DOHH2 (cell line): ENCODE data around the gene DSG2.

Source experiments
- H3F3A ChIP-seq: fragments of 200-600 bp; sonication (generic), shearing (Covaris generic); 2 replicates; pipeline ENCODE4 v1.6.0; 2016; ENCODE audit warnings: antibody characterized with exemption, mild to moderate bottlenecking; ENCODE audit not compliant: control insufficient read depth, insufficient read depth
- H3K27ac ChIP-seq: fragments of 200-600 bp; sonication (generic); 2 replicates; pipeline ENCODE4 v1.5.1; 2014; ENCODE audit warnings: low read depth, mild to moderate bottlenecking, low read length, moderate library complexity
- H3K27me3 ChIP-seq: fragments of 200-600 bp; sonication (generic); 2 replicates; pipeline ENCODE4 v1.6.1; 2014; ENCODE audit warnings: mild to moderate bottlenecking, low read length, mixed read lengths; ENCODE audit not compliant: control insufficient read depth
- H3K36me3 ChIP-seq: fragments of 200-600 bp; sonication (generic); 2 replicates; pipeline ENCODE4 v1.6.1; 2014; ENCODE audit warnings: mild to moderate bottlenecking, low read length, moderate library complexity, mixed read lengths; ENCODE audit not compliant: control insufficient read depth
- H3K4me1 ChIP-seq: fragments of 200-600 bp; sonication (generic); 2 replicates; pipeline ENCODE4 v1.6.1; 2014; ENCODE audit warnings: mild to moderate bottlenecking, low read length, mixed read lengths; ENCODE audit not compliant: control insufficient read depth
- H3K4me2 ChIP-seq: fragments of 200-600 bp; sonication (generic); 2 replicates; pipeline ENCODE4 v1.6.0; 2014; ENCODE audit warnings: mild to moderate bottlenecking, low read length, moderate library complexity
- H3K4me3 ChIP-seq: fragments of 200-600 bp; sonication (generic); 2 replicates; pipeline ENCODE4 v1.5.1; 2014; ENCODE audit warnings: mild to moderate bottlenecking, low read length, mixed read lengths
- H3K79me2 ChIP-seq: fragments of 200-600 bp; sonication (generic); 2 replicates; pipeline ENCODE4 v1.6.1; 2014; ENCODE audit warnings: mild to moderate bottlenecking, low read length, mixed read lengths; ENCODE audit not compliant: control insufficient read depth
- H3K9me2 ChIP-seq: fragments of 200-600 bp; sonication (generic); replicated peaks from 2 replicates; pipeline ENCODE4 v1.6.1; 2014; ENCODE audit warnings: mild to moderate bottlenecking, low read length, mixed read lengths; ENCODE audit not compliant: control insufficient read depth
- H3K9me3 ChIP-seq: fragments of 200-600 bp; sonication (generic); 2 replicates; pipeline ENCODE4 v1.6.1; 2014; ENCODE audit warnings: antibody characterized with exemption, low read length, mixed read lengths; ENCODE audit not compliant: control insufficient read depth, insufficient read depth
- H4K20me1 ChIP-seq: fragments of 200-600 bp; sonication (generic); 2 replicates; pipeline ENCODE4 v1.6.0; 2014; ENCODE audit warnings: low read depth, mild to moderate bottlenecking, antibody characterized with exemption, low read length, moderate library complexity; ENCODE audit not compliant: control insufficient read depth, insufficient read depth
- CTCF ChIP-seq: fragments of 200-600 bp; sonication (generic); IDR thresholded peaks from one replicate; pipeline ENCODE4 v1.5.1; 2014; ENCODE audit warnings: antibody characterized with exemption, mild to moderate bottlenecking, low read depth, low read length; ENCODE audit not compliant: poor library complexity, severe bottlenecking
- EZH2phosphoT487 ChIP-seq: fragments of 200-600 bp; sonication (generic); IDR thresholded peaks from 2 replicates; pipeline ENCODE4 v1.6.1; 2017; ENCODE audit warnings: borderline replicate concordance, mild to moderate bottlenecking, antibody characterized with exemption, low read length, moderate library complexity, mixed read lengths

The DSG2 gene

DNA sequence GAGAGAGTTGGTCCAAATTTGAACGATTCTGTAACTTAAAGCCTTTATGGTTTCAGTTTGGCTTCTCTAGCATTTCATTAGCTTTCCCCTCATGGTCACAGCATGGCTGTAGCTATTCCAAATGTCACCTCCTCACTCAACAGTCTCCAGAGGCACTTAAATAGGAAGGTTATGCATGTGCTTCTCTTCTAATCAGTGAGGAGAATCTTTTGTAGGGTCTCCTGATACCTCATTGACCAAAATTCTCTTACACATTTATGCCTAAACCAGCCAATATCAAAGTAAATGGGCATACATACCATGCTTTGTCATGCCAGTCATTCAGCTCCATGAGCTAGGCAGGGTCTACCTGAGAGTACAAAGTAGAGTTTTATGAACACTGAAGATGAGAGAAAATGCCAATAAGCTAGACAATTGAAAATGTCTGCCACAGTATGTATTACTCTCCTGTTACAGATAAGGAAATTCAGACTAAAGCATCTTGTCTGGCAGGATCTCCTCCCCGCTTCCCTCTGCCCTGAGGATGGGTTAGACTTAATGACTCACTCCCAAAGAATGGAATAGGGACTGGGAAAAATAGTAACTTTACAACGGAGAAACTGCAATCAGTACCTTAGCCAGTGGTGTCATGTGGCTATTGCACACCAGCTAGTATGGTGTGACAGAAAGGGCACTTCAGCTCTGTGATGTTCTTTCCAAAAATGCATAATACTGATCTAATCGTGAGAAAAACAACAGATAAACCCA lies 15.4 kb downstream of the DSG2 start:
- Histone ChIP-seq H3K27ac (no peak overlapping the region), H3F3A (no peaks in the 10 kb centered on the region), H3K36me3 (no peaks in the 10 kb centered on the region), H3K79me2 (no peaks in the 10 kb centered on the region), H3K4me3 (no peak overlapping the region), H3K4me1 (no peaks in the 10 kb centered on the region), H3K27me3 (no peaks in the 10 kb centered on the region), H3K9me2 (no peaks in the 10 kb centered on the region), H4K20me1 (no peaks in the 10 kb centered on the region), H3K4me2 (no peak overlapping the region), H3K9me3 (no peaks in the 10 kb centered on the region)
- no peak for TF ChIP-seq CTCF
- TF ChIP-seq EZH2phosphoT487: no peak

DNA sequence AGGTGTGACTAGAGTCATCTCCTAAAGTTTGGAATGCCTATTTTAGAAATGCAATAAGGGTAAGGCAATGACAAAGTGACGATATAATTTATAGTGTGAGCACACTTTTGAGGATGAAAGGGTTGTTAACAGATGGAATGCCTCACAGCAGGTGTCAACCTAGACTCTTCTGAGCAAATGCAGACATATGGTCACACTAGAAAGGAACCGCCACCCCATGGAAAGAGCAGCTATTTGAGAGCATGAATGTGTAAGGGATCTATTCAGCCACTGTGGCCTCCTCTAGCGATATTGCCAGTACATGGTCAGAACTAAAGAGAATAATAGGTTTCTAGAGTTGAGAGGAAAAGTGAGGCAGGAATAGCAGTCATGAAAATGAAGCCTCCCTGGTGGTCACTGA lies 18.5 kb downstream of the DSG2 start:
- Histone ChIP-seq H3K4me3 (no peak overlapping the region), H3K9me3 (no peaks in the 10 kb centered on the region), H3K27me3 (no peaks in the 10 kb centered on the region), H3K79me2 (no peaks in the 10 kb centered on the region), H3K27ac (no peak overlapping the region), H3F3A (no peaks in the 10 kb centered on the region), H3K4me2 (no peak overlapping the region), H3K4me1 (no peaks in the 10 kb centered on the region), H4K20me1 (no peaks in the 10 kb centered on the region), H3K36me3 (no peaks in the 10 kb centered on the region), H3K9me2 (no peaks in the 10 kb centered on the region)
- no peak for TF ChIP-seq CTCF
- TF ChIP-seq EZH2phosphoT487: no peak

- Histone ChIP-seq H3K27me3 (no peaks in the 10 kb centered on the region), H3K9me3 (no peaks in the 10 kb centered on the region), H3K4me1 (no peaks in the 10 kb centered on the region), H3K4me3 (no peak overlapping the region), H3K79me2 (no peaks in the 10 kb centered on the region), H3K36me3 (no peaks in the 10 kb centered on the region), H4K20me1 (no peaks in the 10 kb centered on the region), H3K9me2 (no peaks in the 10 kb centered on the region), H3K27ac (no peak overlapping the region), H3F3A (no peaks in the 10 kb centered on the region), H3K4me2 (no peak overlapping the region)
- no peak for TF ChIP-seq CTCF
- TF ChIP-seq EZH2phosphoT487: no peak
Observed at GRCh38 chr18:31526374-31526773, 28.4 kb downstream of the DSG2 start.

GRCh38 chr18:31533236-31533635 lies 35.3 kb downstream of the DSG2 start:
- Histone ChIP-seq H3K27me3 (no peaks in the 10 kb centered on the region), H3F3A (no peaks in the 10 kb centered on the region), H3K9me2 (no peaks in the 10 kb centered on the region), H3K4me3 (no peak overlapping the region), H3K9me3 (no peaks in the 10 kb centered on the region), H3K36me3 (no peaks in the 10 kb centered on the region), H3K79me2 (no peaks in the 10 kb centered on the region), H3K27ac (no peak overlapping the region), H4K20me1 (no peaks in the 10 kb centered on the region), H3K4me2 (no peak overlapping the region), H3K4me1 (no peaks in the 10 kb centered on the region)
- TF ChIP-seq EZH2phosphoT487: no peak
